SK-N-SH (cell line): ENCODE results near the gene FAM163A.

Experiments
- CHD2 ChIP-seq: fragments of 150-350 bp; IDR thresholded peaks from 2 replicates; pipeline ENCODE4 v1.6.1; 2018; ENCODE audit warnings: low read length; ENCODE audit not compliant: partially characterized antibody
- CTCF ChIP-seq: fragments of 200-600 bp; sonication (generic); IDR thresholded peaks from 2 replicates; pipeline ENCODE4 v1.6.1; 2017; ENCODE audit warnings: antibody characterized with exemption, mild to moderate bottlenecking, moderate library complexity
- EP300 ChIP-seq, 2 experiments: IDR thresholded peaks; 2 replicates each; pipeline versions ENCODE4 v1.4.0 to v1.6.1; 2012; ENCODE audit warnings: borderline replicate concordance in 1 of 2, low read depth in 1 of 2, low read length in 1 of 2
- GABPA ChIP-seq: IDR thresholded peaks from 2 replicates; pipeline ENCODE4 v1.4.0; 2012; ENCODE audit warnings: low read depth, mild to moderate bottlenecking
- MXI1 ChIP-seq: IDR thresholded peaks from 2 replicates; pipeline ENCODE4 v1.6.1; 2012; ENCODE audit warnings: mild to moderate bottlenecking, low read depth, low read length, improper control_type of control experiment
- NRF1 ChIP-seq: IDR thresholded peaks from 2 replicates; pipeline ENCODE4 v1.6.1; 2012; ENCODE audit warnings: low read depth, mild to moderate bottlenecking, low read length
- RFX5 ChIP-seq: IDR thresholded peaks from 2 replicates; pipeline ENCODE4 v1.6.1; 2012; ENCODE audit warnings: mild to moderate bottlenecking, improper control_type of control experiment, low read length
- SIN3A ChIP-seq: IDR thresholded peaks from 2 replicates; pipeline ENCODE4 v1.6.1; 2012; ENCODE audit warnings: low read depth, mild to moderate bottlenecking, low read length, moderate library complexity, borderline replicate concordance
- SMC3 ChIP-seq: IDR thresholded peaks from 2 replicates; pipeline ENCODE4 v1.6.1; 2012; ENCODE audit warnings: low read depth, low read length, improper control_type of control experiment
- TAF1 ChIP-seq: IDR thresholded peaks from 2 replicates; pipeline ENCODE4 v1.6.1; 2012; ENCODE audit warnings: low read depth, mild to moderate bottlenecking, low read length, moderate library complexity, borderline replicate concordance
- TEAD4 ChIP-seq: IDR thresholded peaks from 2 replicates; pipeline ENCODE4 v1.4.0; 2012; ENCODE audit warnings: mild to moderate bottlenecking, borderline replicate concordance; ENCODE audit not compliant: insufficient read depth
- ZBTB33 ChIP-seq: IDR thresholded peaks from 2 replicates; pipeline ENCODE4 v1.4.0; 2012; ENCODE audit warnings: low read depth, borderline replicate concordance

- TF ChIP-seq CTCF (no peak), EP300 (IDR thresholded peaks at IDR 0.05; ENCODE audit: borderline replicate concordance in 1 of 2, low read depth in 1 of 2, low read length in 1 of 2) (no peak), RFX5 (no peak), TEAD4 (no peak), TAF1 (no peak), SIN3A (no peak), GABPA (no peak), NRF1 (no peak), ZBTB33 (no peak), CHD2 (no peak), MXI1 (no peak), SMC3 (no peak)
Observed at GRCh38 chr1:179760521-179760920, 17.4 kb downstream of the FAM163A start.
